Dermis microvascular lymphatic vessel endothelial cell (primary cell): Measurements from ENCODE around the gene SDK1. TPM values are rescaled to one million over a fixed set of nuclear protein-coding genes. Genes with fewer than 3 reads are reported as not detected.

Experiments
- DNase-seq, 2 donors: peaks; one replicate each; pipeline versions ENCODE4 v3.0.0 to v3.0.0-alpha.2; 2010; ENCODE audit warnings: low read depth in 2 of 2
- total RNA-seq: library from RNA; depleted of rRNA; stranded (reverse); fragments of >200 nt; gene quantifications from 2 replicates; pipeline ENCODE4 v1.2.1, GENCODE V29; 2014

Gene SDK1
- total RNA-seq, 1 donor from 2014 or later = 0.39 TPM

GRCh38 chr7:4010923-4011656 is 710.0 kb downstream of the SDK1 start:
- DNase-seq = peak in 1 of 2 donors; percentile 68

DNA sequence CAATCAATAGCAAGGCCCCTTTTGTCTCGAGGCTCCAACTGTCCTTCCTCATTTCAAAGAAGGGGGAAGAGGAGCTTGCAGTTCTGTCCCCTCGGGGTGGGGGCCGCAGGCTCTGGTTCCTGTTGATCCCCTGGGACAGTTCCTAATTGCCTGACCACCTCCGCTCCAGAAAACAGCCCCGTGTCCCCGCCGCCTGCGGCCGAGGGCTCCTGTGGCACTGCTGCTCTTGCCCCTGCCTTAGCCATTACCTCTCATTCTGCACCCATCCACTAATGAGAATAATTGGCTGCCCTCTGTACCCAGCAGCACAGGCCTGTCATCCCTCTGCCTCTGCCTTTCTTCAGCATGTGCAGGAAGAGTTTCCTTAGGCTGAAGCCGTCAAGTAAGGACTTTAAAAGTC is 712.7 kb downstream of the SDK1 start:
- no peak for DNase-seq

DNA sequence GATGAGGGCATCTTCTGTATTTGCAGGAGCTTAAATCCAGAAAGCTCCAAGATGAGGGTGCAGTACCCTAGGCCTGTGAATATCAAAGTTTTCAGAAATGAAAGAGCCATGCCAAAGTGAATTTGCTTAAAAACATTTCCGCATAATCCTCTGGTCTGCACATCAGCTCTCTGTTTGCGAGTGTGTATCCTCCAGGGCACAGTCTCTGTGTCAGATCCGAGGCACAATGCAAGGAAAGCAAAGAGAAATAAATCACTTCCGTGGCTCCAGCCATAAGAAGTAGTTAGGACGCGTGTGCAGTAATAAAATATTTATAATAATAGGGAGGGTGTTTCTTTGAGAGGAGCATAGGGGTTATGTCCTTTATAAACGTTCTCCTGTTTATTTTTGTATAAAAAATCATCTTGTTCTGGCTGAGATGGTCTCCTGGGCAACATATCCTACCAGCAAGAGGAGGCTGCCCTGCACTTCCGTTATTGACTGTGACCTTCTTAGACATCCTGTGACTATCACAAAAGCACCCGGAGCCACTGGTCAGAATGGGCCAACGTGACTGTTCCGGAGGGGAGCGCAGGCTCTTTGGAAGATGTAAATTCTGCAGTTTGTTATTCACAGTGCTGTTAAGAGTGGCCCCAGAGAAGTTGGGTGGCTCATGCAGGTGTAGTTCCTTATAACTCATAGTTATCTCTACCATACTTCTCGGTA is 713.4 kb downstream of the SDK1 start:
- DNase-seq = peak in 1 of 2 donors; percentile 51

DNA sequence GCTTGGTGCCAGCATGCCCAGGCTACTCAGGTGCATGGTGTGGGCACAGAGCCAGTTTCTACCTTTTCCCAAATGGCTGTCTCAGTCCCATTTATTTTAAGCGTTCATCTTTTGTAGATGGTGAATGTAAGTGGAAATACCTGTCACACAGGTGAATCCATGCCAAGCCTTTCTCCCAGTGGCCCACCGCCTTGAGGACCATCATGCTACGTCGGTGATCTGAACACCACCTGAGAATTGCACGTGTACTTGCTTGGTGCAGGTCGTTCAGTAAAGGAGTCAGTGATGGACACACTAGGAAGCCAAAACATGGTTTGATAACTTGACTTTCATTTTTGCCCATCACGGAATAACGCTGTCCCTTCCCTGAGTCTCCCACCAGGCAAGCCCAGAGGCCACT is 714.3 kb downstream of the SDK1 start:
- no peak for DNase-seq

DNA sequence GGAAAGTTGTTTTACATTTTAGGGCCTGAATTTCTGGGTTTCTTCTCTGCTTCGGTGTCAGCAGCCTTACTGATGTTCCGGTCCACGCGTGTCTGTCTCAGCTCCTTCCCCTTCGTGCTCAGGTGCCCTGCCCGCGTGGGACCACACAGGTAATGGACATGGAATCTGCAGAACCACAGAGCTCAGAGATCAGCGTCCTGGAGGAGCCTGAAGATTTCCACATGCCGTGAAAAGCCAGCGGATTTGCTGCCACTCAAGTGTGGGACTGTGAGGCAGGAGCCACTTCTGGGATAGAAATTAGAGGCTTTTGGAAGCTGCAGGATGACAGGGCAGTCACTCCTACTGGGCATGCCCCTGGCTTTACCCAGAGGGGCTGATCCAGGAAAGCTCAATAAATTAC is 714.9 kb downstream of the SDK1 start:
- DNase-seq = no peak

- no peak for DNase-seq
Measured at GRCh38 chr7:4017081-4017480, 716.0 kb downstream of the SDK1 start.

DNA sequence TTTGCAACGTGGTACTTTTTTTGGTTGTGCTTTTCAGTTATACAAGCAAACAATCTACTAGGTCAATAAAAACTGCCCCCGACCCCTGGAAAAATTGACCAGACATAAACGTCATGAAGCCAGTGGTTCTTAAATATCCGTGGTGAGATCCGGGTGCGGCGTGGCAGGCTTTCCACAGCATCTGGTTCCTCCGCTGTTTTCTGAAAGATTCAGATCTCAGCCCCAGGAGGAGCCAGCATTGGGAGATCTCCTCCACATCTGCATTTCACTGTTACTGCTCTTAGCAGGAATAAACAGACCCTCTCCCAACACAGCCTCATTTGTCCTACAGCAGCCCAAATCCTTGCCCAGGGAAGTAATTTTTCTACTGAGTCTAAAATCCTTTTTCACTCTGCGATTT is 716.7 kb downstream of the SDK1 start:
- no peak for DNase-seq

DNA sequence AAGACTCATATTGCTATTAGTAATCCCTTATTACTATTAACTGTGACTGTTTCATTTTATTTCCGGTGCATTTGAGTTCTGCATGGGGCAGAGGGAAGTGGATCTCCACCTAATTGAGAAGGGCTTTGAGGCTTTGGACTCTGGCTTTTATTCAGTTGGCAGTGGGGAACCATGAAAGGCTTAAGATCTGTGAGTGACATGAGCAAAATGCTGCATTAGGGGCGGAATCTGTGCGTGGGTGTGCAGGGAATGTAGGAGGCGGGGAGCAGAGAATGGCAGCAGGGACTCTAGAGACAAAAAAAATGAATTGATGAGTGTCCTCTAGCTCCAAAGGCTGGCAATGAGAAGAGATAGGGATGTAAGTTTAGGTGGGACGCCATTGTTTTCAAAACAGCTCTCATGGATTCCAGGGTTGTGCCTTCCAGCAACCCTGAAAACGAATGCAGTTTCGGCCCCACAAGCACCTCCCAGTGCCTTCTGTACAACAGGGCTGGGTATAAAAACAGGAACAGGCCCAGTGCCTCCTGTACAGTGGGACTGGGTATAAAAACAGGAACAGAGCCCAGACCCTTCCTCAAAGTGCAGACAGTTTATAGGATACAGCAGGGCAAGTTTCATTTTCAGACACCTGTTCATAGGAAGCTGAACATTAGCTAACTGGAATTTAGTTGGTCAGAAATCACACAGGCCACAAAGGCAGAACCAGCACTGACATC is 717.7 kb downstream of the SDK1 start:
- DNase-seq = no peak

DNA sequence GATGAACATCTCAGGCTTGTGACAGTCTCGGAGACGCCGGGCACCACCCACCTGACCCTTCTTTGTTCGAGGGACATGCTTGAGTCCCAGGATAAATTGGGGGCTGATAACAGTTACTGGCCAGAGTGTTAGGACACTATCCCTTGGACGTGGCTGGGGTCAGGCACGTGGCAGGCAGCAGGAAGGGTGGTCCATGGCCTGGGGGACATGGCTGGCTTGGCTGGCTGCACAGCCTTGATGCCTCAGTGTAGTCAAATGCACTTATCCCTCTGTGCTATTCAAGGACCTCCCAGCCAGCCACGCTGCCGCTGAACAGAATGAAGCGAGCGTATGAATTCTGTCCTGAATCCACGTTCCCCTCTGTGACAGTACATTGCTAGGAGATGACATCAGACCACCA is 719.0 kb downstream of the SDK1 start:
- DNase-seq = no peak

- DNase-seq = no peak
Measured at GRCh38 chr7:4021413-4021812, 720.4 kb downstream of the SDK1 start.

DNA sequence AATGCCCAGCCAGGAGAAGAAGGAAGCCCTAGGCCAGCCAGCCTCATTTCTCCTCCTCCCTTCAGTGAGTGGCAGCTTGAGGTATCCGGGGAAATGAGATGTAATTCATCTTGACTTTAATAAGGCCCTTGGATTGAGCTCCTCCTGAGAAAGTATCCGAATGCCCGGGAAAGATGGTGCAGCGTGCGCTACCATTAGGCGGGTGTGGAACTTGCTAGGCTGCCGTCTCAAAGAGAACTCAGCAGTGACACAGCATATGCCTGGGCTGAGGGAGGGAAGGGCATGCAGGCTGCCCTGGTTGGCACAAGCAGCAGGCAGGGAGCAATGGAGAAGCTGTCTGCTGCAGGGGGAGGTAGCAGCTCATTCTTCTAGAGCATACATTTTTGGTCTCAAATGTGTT is 721.2 kb downstream of the SDK1 start:
- DNase-seq = no peak

DNA sequence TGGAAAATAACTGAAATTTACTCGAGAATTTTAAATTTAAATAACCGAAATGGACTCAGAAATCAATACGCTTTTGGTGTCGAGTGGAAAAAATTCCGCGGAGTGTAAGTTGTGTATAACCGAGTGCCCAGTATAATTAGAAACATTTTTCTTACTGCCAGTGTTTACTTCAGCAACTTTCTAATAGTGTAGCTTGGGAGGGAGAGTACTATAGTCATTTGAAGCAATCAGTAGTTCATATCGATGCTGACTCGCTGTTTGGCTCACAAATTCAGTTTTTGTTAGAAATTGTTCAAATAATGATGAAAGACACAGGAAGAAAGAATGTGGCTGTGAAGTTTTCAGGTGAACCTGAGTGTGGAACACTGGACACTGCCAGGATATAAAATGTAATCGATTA is 722.5 kb downstream of the SDK1 start:
- no peak for DNase-seq

DNA sequence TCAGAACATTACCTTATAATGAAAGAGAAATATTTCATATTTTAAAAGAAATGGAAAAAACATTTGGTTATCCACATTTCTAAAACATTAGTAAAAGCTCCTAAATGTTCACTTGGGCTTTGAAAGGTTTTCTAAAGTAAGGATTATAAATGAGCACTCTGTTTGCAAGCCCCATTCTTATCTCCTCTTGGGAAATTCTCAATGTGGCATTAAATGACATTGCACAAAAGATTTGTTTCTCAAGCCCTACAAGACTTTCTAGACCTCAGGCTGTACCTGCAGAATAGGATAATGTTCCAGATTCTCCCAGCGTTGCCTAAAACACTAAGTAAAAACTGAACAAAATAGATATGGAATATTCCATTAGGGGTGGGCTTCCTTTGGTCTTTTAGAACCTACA is 723.1 kb downstream of the SDK1 start:
- no peak for DNase-seq

DNA sequence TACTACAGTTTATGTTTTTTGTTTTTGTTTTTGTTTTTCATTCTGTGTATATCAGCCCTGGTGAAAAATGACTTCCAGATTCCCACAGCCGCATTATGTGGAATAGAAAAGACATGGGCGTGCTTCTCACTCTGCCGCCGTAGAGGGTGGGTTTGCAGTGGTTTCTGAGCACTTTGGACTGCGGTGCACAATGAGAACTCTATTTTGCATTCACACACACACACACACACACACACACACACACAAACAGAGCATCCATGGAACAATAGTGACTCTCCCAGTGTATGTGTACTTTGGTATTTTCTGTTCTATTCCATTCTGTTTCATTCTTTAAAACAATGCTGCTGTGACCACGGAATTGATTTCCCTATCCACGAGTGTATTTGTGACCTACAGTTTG is 723.8 kb downstream of the SDK1 start:
- DNase-seq = no peak

DNA sequence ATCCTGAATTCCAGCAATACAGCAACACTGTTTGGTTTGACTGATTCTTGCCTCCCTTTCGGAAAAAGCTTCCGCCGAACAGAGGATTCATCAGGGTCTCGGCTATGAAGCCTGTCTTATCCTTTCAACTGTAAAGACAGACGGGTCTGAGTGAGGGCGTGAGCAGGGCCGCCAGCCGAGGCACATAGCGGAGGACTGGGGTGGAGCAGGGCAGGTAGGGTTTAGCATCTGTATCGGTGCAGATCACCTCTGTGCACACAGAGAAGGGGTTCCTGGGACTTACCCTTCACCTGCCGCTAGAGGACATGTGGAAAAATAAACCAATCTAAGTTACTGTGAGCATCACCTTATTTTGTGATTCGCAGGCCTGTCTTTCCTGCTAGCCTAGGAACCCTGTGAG is 724.2 kb downstream of the SDK1 start:
- no peak for DNase-seq

DNA sequence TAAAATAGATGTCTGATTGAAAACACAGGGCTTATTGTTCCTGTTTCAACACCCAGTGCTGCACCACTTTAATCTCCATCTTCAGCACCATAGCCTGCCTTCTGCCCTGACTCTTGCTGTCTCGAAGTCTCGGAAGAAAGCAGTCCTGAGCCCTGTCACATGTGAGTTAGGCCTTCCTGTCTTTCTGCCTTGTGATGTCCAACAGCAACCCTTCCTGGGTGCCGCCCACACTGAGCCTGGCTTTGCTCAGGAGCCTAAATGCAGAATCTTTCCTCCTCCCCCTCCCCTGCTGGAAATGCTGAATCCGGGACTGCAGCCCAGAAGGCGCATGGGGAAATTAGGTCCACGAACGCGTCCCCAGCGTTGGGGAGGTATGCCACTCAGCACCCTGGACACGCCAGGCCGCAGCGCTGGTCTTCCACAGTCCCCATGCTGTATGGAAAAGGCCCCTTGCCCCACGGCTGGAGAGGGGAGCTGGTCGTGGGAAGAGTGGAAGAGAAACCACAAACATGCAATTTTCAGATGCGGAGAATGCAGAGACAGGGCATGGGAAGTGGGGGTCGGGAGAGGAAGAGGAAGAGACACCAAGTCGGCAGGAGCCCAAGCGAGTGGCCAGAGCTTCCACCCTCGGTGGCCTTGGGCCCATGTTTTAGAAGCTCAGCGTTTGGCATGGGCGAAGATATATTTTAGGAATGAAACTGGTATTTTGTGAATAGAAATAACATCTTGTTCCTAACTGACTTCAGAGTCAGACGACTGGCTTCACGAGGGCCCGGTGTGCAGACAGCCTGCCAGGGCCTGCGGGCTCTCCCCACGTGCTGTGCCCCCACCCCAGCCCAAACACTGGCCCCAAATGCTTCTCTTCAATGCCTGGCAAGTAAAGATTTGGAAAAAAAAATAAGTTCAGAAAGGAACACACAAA is 724.9 kb downstream of the SDK1 start:
- no peak for DNase-seq

GRCh38 chr7:4026941-4027486 is 726.0 kb downstream of the SDK1 start:
- DNase-seq = no peak

DNA sequence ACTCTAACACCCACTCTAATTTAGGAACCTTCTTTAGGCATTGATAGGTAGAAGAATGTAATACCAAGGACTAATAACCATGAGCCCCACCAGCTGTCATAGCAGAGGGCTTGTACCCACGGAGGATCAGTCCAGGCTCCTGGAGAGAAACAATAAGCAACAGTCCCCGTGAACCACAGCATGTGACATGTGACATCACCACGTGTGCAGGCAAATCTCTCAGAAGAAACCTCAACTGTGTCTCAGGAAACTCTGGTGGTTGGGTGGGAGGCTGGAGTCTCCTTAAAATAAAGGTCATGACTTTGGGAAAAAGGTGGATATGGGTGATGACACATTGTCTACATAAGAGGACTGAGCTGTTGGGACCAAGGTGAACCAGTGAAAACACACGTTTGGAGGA is 727.2 kb downstream of the SDK1 start:
- DNase-seq = no peak

DNA sequence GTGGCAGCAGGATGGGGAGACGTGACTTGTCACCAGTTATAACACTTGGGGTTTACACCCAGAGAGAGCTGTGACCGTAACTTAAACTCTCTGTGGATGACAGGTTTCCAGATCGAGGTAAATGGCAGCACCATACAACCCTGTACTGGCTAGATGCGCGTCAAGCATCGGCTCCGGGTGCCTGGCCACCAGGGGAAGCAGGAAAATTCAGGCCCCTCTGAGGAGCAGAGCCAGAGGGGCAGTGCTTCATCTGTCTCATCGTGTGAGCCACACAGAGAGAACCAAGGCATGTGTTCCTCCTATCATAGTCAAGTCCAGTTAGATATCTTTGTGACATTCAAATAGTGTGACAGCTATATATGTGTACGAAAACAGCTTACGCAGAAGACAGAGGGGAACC is 728.9 kb downstream of the SDK1 start:
- no peak for DNase-seq

DNA sequence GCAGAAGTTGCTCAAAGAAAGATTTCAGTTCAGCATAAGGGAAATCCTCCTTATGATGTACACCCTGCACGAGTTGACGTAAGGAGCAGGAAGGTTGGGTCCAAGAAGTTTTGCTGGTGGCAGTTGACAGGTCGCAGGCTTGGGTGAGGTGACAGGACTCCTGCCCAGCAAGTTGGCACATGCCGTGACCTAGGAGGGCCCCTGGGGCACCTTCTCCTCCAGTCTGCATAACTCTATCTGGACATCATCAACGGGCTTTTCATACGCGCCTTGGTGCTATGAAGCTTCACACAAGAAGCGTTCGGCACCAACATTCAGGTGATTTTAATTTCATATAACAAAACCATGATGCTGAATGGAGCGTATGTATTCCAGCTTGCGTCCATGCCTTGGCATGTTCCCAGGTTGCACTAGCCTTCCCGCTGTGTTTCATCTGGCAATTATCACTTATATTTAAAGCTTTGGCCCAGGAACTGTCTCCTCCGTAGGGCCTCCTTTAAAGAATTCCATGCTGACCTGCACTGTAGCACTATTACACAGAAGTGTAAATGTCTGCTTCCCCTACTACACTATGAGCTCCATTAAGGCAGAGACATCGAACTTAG is 729.4 kb downstream of the SDK1 start:
- DNase-seq = no peak

DNA sequence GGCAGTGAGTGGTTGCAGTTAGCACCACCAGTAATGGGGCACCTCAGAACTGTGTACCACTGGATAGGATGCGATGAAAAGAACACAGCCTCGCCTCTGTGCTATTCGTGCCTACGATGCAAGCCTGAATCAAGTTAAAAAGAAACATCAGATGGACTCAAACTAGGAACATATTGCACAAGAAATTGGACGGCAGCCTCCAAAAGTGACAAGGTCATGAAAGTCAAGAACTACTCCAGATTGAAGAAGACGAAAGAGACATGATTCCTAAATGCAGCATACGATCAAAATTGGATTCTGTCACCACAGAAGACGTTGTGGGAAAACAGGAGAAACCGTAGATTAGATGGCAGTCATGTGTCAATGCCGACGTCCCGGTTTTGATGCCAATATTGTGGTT is 732.9 kb downstream of the SDK1 start:
- no peak for DNase-seq
